ENCODE results near the gene HAX1. TPM values are rescaled to one million over a fixed set of nuclear protein-coding genes. Genes with fewer than 3 reads are reported as not detected.

The HAX1 gene
- total RNA-seq, 2 donors from 2014 or later, result 95.2 to 96.6 TPM

- no peak for TF ChIP-seq CTCF (IDR thresholded peaks at IDR 0.05)
- no peak for TF ChIP-seq POLR2AphosphoS5 (IDR thresholded peaks at IDR 0.05)
- TF ChIP-seq POLR2A (IDR thresholded peaks at IDR 0.05), result no peak
- intact Hi-C loops (cut with DNase I), result no loop called here
- Histone ChIP-seq H3K4me3 (no peak overlapping the region), H3K4me1 (replicated peaks) (peaks cover 13% of the 10 kb centered on the region), H3K27ac (no peak overlapping the region), H3K9me3 (no peaks in the 10 kb centered on the region), H3K27me3 (replicated peaks; ENCODE audit: insufficient read depth) (no peaks in the 10 kb centered on the region), H3K36me3 (no peaks in the 10 kb centered on the region)
- 89% methylated on average over 7 of the region's 7 CpGs for WGBS
- DNase-seq (ENCODE audit: low spot score), result no peak
These were observed 51.1 kb downstream of the HAX1 start for GRCh38 chr1:154323493-154323892.

- TF ChIP-seq POLR2AphosphoS5 (IDR thresholded peaks at IDR 0.05) (no peak), POLR2A (IDR thresholded peaks at IDR 0.05) (no peak), CTCF (IDR thresholded peaks at IDR 0.05) (no peak)
- intact Hi-C loops (cut with DNase I), result no loop called here
These were observed 51.8 kb downstream of the HAX1 start for GRCh38 chr1:154324241-154324640.

GRCh38 chr1:154324669-154325582 is 52.5 kb downstream of the HAX1 start, which contains the start of gene ATP8B2:
Gene ATP8B2, plus strand, starts transcription at chr1:154325525. Its CDS starts 2,617 bp downstream, at chr1:154328142.
- Histone ChIP-seq H3K9me3 (no peaks in the 10 kb centered on the region), H3K27me3 (replicated peaks; ENCODE audit: insufficient read depth) (no peaks in the 10 kb centered on the region), H3K4me3 (peak within 1 kb of the TSS; percentile 69 to 79), H3K4me1 (replicated peaks) (peaks cover 13% of the 10 kb centered on the region), H3K36me3 (no peaks in the 10 kb centered on the region), H3K27ac (peak within 1 kb of the TSS; percentile 95 to 96)
- under 1% methylated on average over 56 of the region's 56 CpGs for WGBS
- intact Hi-C loops (cut with DNase I), result no loop called here
- DNase-seq (ENCODE audit: low spot score), result peak; percentile 69
- TF ChIP-seq POLR2AphosphoS5 (IDR thresholded peaks at IDR 0.05) (peak; percentile 75), CTCF (IDR thresholded peaks at IDR 0.05) (peak; percentile 92 to 94 (median 93)), POLR2A (IDR thresholded peaks at IDR 0.05) (no peak)

More at GRCh38 chr1:154324241-154324640, 51.8 kb downstream of the HAX1 start:
- no peak for DNase-seq (ENCODE audit: low spot score)
- H3K36me3 ChIP-seq, result no peaks in the 10 kb centered on the region
- WGBS, result 60% methylated on average over 2 of the region's 2 CpGs
- H3K4me3 ChIP-seq, result no peak overlapping the region
- no peaks in the 10 kb centered on the region for H3K27me3 ChIP-seq (replicated peaks; ENCODE audit: insufficient read depth)
- H3K4me1 ChIP-seq (replicated peaks), result peaks cover 13% of the 10 kb centered on the region
- no peaks in the 10 kb centered on the region for H3K9me3 ChIP-seq
- H3K27ac ChIP-seq, result peak overlapping the region in 1 of 2 donors; percentile 96

Small RNA genes within 50 kb of the gene (small RNA-seq; reads per million reads assigned to genes)
- gene RF00273, result 0 reads per million in 2 donors
- 0 reads per million in 2 donors for gene RNU6-121P
- gene RNU6-239P, result 0 reads per million in 2 donors
- 0 reads per million in 2 donors for gene SNORA58B

Other genes starting within 250 kb of the HAX1 start
- gene NUP210L, start 117.6 kb upstream of the HAX1 start, total RNA-seq, result 1 to 10 TPM in 1 of 2 donors, under 1 TPM in 1; 0.05 to 5.7 TPM
- 100 to 1,000 TPM; 147 to 277 TPM for gene TPM3, start 80.5 kb upstream of the HAX1 start, total RNA-seq
- not detected for gene CFAP141, start 66.3 kb upstream of the HAX1 start, total RNA-seq
- 100 to 1,000 TPM in 1 of 2 donors, 10 to 100 TPM in 1; 51.1 to 121 TPM for gene UBAP2L, start 51.7 kb upstream of the HAX1 start, total RNA-seq
- under 1 TPM; 0.27 to 0.85 TPM for gene AQP10, start 48.5 kb downstream of the HAX1 start, total RNA-seq
- gene ATP8B2, start 52.9 kb downstream of the HAX1 start, total RNA-seq, result 100 to 1,000 TPM in 1 of 2 donors, 10 to 100 TPM in 1; 88.9 to 171 TPM
- 10 to 100 TPM; 70.1 to 80.7 TPM for gene IL6R, start 132.7 kb downstream of the HAX1 start, total RNA-seq
- 10 to 100 TPM in 1 of 2 donors, under 1 TPM in 1; 0.46 to 11.4 TPM for gene TDRD10, start 229.6 kb downstream of the HAX1 start, total RNA-seq
- gene SHE, start 229.8 kb downstream of the HAX1 start, total RNA-seq, result 10 to 100 TPM in 1 of 2 donors, 1 to 10 TPM in 1; 5.4 to 29.9 TPM